Measurements from ENCODE around the gene UBXN11.

DNA sequence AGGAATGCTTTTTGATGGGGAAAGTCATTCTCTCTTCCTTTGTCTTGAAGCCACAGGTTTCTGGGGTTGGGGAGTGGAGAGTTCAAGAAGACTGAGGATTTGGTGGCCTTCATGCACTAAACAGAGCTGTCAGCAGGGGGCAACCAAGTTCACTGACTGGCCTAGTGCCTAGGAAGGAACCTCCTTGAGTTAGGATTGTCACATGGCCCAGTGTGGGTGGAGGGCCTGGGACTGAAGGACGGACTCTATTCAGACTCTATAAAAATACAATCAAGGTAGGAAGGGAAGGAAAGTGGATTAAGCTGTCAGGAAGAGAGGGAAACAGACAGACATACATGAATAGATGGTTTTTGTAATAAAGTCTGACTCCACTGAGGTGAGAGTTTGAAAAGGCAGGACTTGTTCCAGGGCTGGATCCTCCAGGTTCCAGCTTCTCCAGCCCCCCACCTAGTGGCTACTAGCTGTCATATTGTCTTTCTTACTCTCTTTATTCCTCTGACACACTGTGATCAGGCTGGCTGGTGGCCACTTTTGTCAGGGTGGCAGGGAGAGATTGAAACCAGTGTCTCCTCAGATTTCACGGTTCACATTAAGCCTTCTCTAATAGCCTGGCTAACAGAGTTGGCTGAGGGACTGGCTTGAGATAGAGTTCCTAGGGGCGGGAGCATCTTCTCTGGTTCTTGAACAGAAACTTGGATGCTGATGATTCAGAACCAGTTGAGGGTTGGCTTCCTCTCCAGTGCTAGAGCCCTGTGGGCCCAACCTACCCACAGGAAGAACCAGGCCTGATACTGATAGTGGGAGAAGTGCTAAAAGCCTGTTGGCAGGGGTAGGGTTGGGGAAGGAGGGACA, 30.6 kb downstream of the UBXN11 start:
- TF ChIP-seq, protein P1, sequence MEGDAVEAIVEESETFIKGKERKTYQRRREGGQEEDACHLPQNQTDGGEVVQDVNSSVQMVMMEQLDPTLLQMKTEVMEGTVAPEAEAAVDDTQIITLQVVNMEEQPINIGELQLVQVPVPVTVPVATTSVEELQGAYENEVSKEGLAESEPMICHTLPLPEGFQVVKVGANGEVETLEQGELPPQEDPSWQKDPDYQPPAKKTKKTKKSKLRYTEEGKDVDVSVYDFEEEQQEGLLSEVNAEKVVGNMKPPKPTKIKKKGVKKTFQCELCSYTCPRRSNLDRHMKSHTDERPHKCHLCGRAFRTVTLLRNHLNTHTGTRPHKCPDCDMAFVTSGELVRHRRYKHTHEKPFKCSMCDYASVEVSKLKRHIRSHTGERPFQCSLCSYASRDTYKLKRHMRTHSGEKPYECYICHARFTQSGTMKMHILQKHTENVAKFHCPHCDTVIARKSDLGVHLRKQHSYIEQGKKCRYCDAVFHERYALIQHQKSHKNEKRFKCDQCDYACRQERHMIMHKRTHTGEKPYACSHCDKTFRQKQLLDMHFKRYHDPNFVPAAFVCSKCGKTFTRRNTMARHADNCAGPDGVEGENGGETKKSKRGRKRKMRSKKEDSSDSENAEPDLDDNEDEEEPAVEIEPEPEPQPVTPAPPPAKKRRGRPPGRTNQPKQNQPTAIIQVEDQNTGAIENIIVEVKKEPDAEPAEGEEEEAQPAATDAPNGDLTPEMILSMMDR (IDR thresholded peaks at IDR 0.05): peak; percentile 84 to 88 (median 87)
- TF ChIP-seq POLR2A (IDR thresholded peaks at IDR 0.05): no peak
